K562 (cell line): Measurements from ENCODE around the gene ADAP1. TPM values are rescaled to one million over a fixed set of nuclear protein-coding genes. Genes with fewer than 3 reads are reported as not detected.
A peak's percentile ranks its signal among the peaks of the same experiment; 100 is the strongest.

Experiments used
- ATAC-seq: fragments of 200-7000 bp; cut with Tn5 transposase; 3 replicates; pipeline ENCODE4 v1.9.1; 2020; ENCODE audit warnings: moderate library complexity
- BruUV-seq: library from RNA; stranded (reverse); fragments of 400-500 nt; replicated peaks from 2 replicates; lab custom pipeline; 2021; lab: Mats Ljungman, UMichigan
- CTCF ChIA-PET: fragments of 300-600 bp; formaldehyde crosslinking; extraction: SDS; loops from one replicate; lab custom pipeline; 2021; ENCODE audit warnings: low intra/inter-chr PET ratio; lab: Yijun Ruan, JAX
- POLR2A ChIA-PET: fragments of 300-600, 350-650 bp; sonication (Branson Sonifier 250); formaldehyde crosslinking; extraction: SDS; loops from one replicate; lab custom pipeline; 2021; ENCODE audit warnings: antibody characterized with exemption, inconsistent platforms; lab: Yijun Ruan, JAX
- DNase-seq, 4 experiments: peaks; one replicate each; pipeline versions ENCODE4 v3.0.0 to v3.0.0-alpha.2; 2011 to 2018; ENCODE audit warnings: low spot score in 3 of 4, mixed read lengths in 3 of 4; ENCODE audit errors: extremely low read depth in 1 of 4
- FAIRE-seq: peaks from 2 replicates; lab custom pipeline; 2011; peaks lifted over from hg19 to GRCh38; lab: Jason Lieb, UNC
- H2AFZ ChIP-seq: 2 replicates; pipeline ENCODE4 v1.6.0; 2011; ENCODE audit warnings: low read depth, low read length, control low read depth, inconsistent platforms
- H3K27ac ChIP-seq: fragments of 200-600 bp; 3 replicates; pipeline ENCODE4 v1.8.0; 2011; ENCODE audit warnings: low read depth, mild to moderate bottlenecking, control low read depth, inconsistent platforms, low read length, moderate library complexity, mixed read lengths; ENCODE audit errors: extremely low read depth
- H3K27me3 ChIP-seq, 2 experiments: fragments of 300-600 bp in 1 of 2; 2 replicates in 1 of 2; 3 replicates in 1 of 2; pipeline versions ENCODE4 v1.6.0 to v1.8.0; 2011; ENCODE audit warnings: inconsistent platforms in 2 of 2, low read length in 2 of 2, mild to moderate bottlenecking in 1 of 2, mixed read lengths in 1 of 2, moderate library complexity in 1 of 2; ENCODE audit not compliant: control insufficient read depth in 2 of 2, insufficient read depth in 2 of 2
- H3K36me3 ChIP-seq: fragments of 300-600 bp; 3 replicates; pipeline ENCODE4 v1.8.0; 2011; ENCODE audit warnings: mild to moderate bottlenecking, low read length, inconsistent platforms; ENCODE audit not compliant: control insufficient read depth, insufficient read depth
- H3K4me1 ChIP-seq, 2 experiments: fragments of 200-600 bp in 1 of 2; replicated peaks in 1 of 2; 2 replicates in 1 of 2; 3 replicates in 1 of 2; pipeline versions ENCODE4 v1.5.1 to v1.8.0; 2011; ENCODE audit warnings: inconsistent platforms in 2 of 2, low read length in 2 of 2, mild to moderate bottlenecking in 1 of 2, mixed read lengths in 1 of 2, moderate library complexity in 1 of 2; ENCODE audit not compliant: control insufficient read depth in 2 of 2, insufficient read depth in 2 of 2
- H3K4me2 ChIP-seq: 2 replicates; pipeline ENCODE4 v1.6.1; 2011; ENCODE audit warnings: low read length, control low read depth, inconsistent platforms, mixed read lengths; ENCODE audit not compliant: insufficient read depth
- H3K4me3 ChIP-seq: fragments of 200-600 bp; sonication (generic), shearing (Covaris generic); 2 replicates; pipeline ENCODE4 v1.5.1; 2016; ENCODE audit warnings: control low read depth, inconsistent platforms
- H3K79me2 ChIP-seq: fragments of 200-600 bp; 3 replicates; pipeline ENCODE4 v1.8.0; 2011; ENCODE audit warnings: low read length, inconsistent platforms; ENCODE audit not compliant: control insufficient read depth, insufficient read depth
- H3K9ac ChIP-seq, 2 experiments: 2 replicates each; pipeline versions ENCODE4 v1.6.0 to v1.6.1; 2011; ENCODE audit warnings: low read depth in 2 of 2, low read length in 2 of 2, control low read depth in 1 of 2, inconsistent platforms in 1 of 2, mild to moderate bottlenecking in 1 of 2, mixed read lengths in 1 of 2; ENCODE audit not compliant: insufficient read depth in 1 of 2
- H3K9me1 ChIP-seq: one replicate; pipeline ENCODE4 v1.6.0; 2011; ENCODE audit warnings: inconsistent platforms, mild to moderate bottlenecking, low read length, moderate library complexity; ENCODE audit not compliant: control insufficient read depth, insufficient read depth
- H3K9me3 ChIP-seq: replicated peaks from 2 replicates; pipeline ENCODE4 v1.5.1; 2011; ENCODE audit warnings: low read depth, low read length, inconsistent platforms; ENCODE audit not compliant: control insufficient read depth, insufficient read depth
- H4K20me1 ChIP-seq: replicated peaks from 2 replicates; pipeline ENCODE4 v1.6.1; 2011; ENCODE audit warnings: low read length, inconsistent platforms, mixed read lengths; ENCODE audit not compliant: control insufficient read depth, insufficient read depth
- ETV5 ChIP-seq: sonication (generic); formaldehyde crosslinking; IDR thresholded peaks from 2 replicates; pipeline ENCODE4 v1.4.0; 2020; ENCODE audit warnings: low read depth, mild to moderate bottlenecking, missing genetic modification reagents
- L3MBTL2 ChIP-seq: fragments of 450-650 bp; IDR thresholded peaks from 2 replicates; pipeline ENCODE4 v1.6.1; 2016; ENCODE audit warnings: mild to moderate bottlenecking, moderate library complexity
- MNT ChIP-seq, 2 experiments: fragments of 450-650 bp; conservative IDR thresholded peaks; 2 replicates each; pipeline ENCODE4 v1.6.1; 2017; ENCODE audit warnings: mild to moderate bottlenecking in 2 of 2, moderate library complexity in 2 of 2
- MYC ChIP-seq, 2 experiments: fragments of 250-450 bp in 1 of 2; sonication (Bioruptor Pico) in 1 of 2; IDR thresholded peaks; 2 replicates each; pipeline versions ENCODE4 v1.5.1 to v1.6.1; 2012 to 2021; ENCODE audit warnings: low read depth in 2 of 2, borderline replicate concordance in 1 of 2, improper control_type of control experiment in 1 of 2, low read length in 1 of 2, mild to moderate bottlenecking in 1 of 2, moderate library complexity in 1 of 2
- NELFE ChIP-seq: IDR thresholded peaks from 2 replicates; pipeline ENCODE4 v1.6.1; 2011; ENCODE audit warnings: mild to moderate bottlenecking; ENCODE audit not compliant: insufficient read depth, insufficient read length
- NFIC ChIP-seq: fragments of 450-650 bp; IDR thresholded peaks from 2 replicates; pipeline ENCODE4 v1.6.1; 2017; ENCODE audit warnings: mild to moderate bottlenecking, inconsistent platforms
- POLR2G ChIP-seq: fragments of 200-400 bp; formaldehyde crosslinking; IDR thresholded peaks from 2 replicates; pipeline ENCODE4 v1.6.1; 2017; ENCODE audit warnings: low read depth, mild to moderate bottlenecking, antibody characterized with exemption, low read length, moderate library complexity
- RBM22 ChIP-seq: fragments of 200-400 bp; formaldehyde crosslinking; IDR thresholded peaks from 2 replicates; pipeline ENCODE4 v1.6.1; 2018; ENCODE audit warnings: low read length, low read depth; ENCODE audit not compliant: poor library complexity, severe bottlenecking
- RUNX1 ChIP-seq: sonication (generic); IDR thresholded peaks from 2 replicates; pipeline ENCODE4 v1.6.1; 2016; ENCODE audit warnings: antibody characterized with exemption, low read depth
- SPI1 ChIP-seq: IDR thresholded peaks from 2 replicates; pipeline ENCODE4 v1.6.1; 2011; ENCODE audit warnings: low read depth, low read length, control low read depth, borderline replicate concordance
- ZNF444 ChIP-seq: fragments of 250-450 bp; sonication (Bioruptor Pico); IDR thresholded peaks from 2 replicates; pipeline ENCODE4 v1.4.0; 2020; ENCODE audit warnings: mild to moderate bottlenecking, moderate library complexity
- ZZZ3 ChIP-seq: fragments of 450-650 bp; IDR thresholded peaks from 2 replicates; pipeline ENCODE4 v1.6.1; 2016; ENCODE audit warnings: antibody characterized with exemption, mild to moderate bottlenecking, moderate library complexity
- WGBS: fragments of 100-300 bp; shearing (Covaris generic); methylation state at CpG from one replicate; pipeline ENCODE4 v1.1.6; 2016; ENCODE audit warnings: low coverage, mixed read lengths; ENCODE audit not compliant: insufficient coverage; ENCODE audit errors: missing lambda C conversion rate; 5-methylcytosine and 5-hydroxymethylcytosine counted together
- in situ Hi-C: fragments of 300-500 bp; cut with MboI; formaldehyde crosslinking; loops from 4 replicates; pipeline ENCODE4 v1.15.0; 2018; ENCODE audit warnings: inconsistent platforms, mixed read lengths
- intact Hi-C: fragments of 100-400 bp; cut with micrococcal nuclease; formaldehyde crosslinking; loops from 2 replicates; pipeline ENCODE4 v1.14.2; 2022
- polyA plus RNA-seq, 8 experiments: library from polyadenylated mRNA; depleted of rRNA in 4 of 8; stranded (reverse) in 5 of 8; unstranded in 3 of 8; fragments of >200 nt; fragmentation: Nextera tagmentation in 2 of 8; fragmentation: Illumina TruSeq in 1 of 8; extraction: Ambion mirVana in 2 of 8; extraction: Trizol in 1 of 8; gene quantifications; 2 replicates each; pipeline versions ENCODE4 v1.2.1 to v1.2.3, GENCODE V29; 2011 to 2014; ENCODE audit warnings: inconsistent platforms in 1 of 8, missing spikeins in 1 of 8
- total RNA-seq, 7 experiments: library from RNA; depleted of rRNA in 6 of 7; stranded (reverse); fragments of >200 nt in 6 of 7; fragmentation: Illumina TruSeq in 2 of 7; extraction: Trizol in 2 of 7; gene quantifications; 2 replicates each; pipeline versions ENCODE4 v1.2.1 to v1.2.3, GENCODE V29; 2011 to 2021; ENCODE audit warnings: low replicate concordance in 1 of 7
- TF ChIP-seq, protein P1 (sequence below): sonication (generic); formaldehyde crosslinking; IDR thresholded peaks from 2 replicates; pipeline ENCODE4 v1.8.0; 2022; ENCODE audit warnings: missing genetic modification reagents, mild to moderate bottlenecking, moderate library complexity, borderline replicate concordance
- TF ChIP-seq, protein P2 (sequence below): sonication (generic); formaldehyde crosslinking; IDR thresholded peaks from 2 replicates; pipeline ENCODE4 v1.9.0; 2022; ENCODE audit warnings: mild to moderate bottlenecking, missing genetic modification reagents
- TF ChIP-seq, protein P3 (sequence below): IDR thresholded peaks from 2 replicates; pipeline ENCODE4 v1.6.1; 2011; ENCODE audit not compliant: insufficient read length; ENCODE audit errors: extremely low read depth

ADAP1 gene
- total and polyA plus RNA-seq, 9 of the 15 experiments (the other 6 are each of a cell fraction or from before 2014, with no cell fraction given): 0.27 to 1.4 (median 0.52) TPM; not detected in 3

DNA sequence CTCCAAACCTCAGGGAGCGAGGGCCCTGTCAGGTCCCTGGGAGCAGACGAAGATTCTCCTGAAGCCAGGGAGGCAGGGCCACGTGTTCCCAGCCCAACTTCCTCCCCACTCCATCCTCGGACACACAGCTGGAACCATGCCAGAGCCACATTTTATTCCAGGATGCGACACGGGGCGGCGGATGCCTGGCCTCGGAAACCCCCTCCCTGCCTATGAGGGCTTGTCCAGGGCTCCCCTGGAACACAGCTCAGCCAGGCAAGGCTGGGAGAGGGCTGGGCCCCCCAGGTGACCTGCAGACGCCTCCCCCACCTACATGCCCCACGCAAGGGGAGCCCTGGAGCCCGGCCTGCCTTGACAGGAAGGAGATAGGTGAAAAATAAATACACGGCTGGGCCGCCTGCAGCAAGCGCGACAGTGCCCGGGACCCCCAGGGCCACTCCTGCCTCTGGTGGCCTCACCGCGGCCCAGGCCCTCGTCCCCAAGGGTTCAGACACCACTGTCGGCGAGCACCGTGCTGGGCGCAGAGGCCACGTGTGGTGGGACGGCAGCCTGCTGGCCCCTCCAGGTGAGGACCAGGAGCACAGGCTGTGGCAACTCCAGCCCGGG, 56.6 kb downstream of the ADAP1 start:
- no peaks in the 10 kb centered on the region; the same call in 1 of the 2 replicates for H4K20me1 ChIP-seq
- H3K4me1 ChIP-seq: peaks cover 17 to 73% of the 10 kb centered on the region in 2 experiments; a peak in 4 of 5 replicates
- no peak overlapping the region for H3K4me2 ChIP-seq
- POLR2A ChIA-PET: interaction anchor here (0.8 kb wide), 1 partner anchor 13 kb away, joined by 3 read pairs; no protein-coding TSS in a partner anchor
- in situ Hi-C loops: no loop called here
- FAIRE-seq: no peak
- intact Hi-C loops: no loop called here
- DNase-seq: peak in 1 of 4 experiments; percentile 29
- BruUV-seq: no TSS peak
- no peak overlapping the region for H3K4me3 ChIP-seq
- no peaks in the 10 kb centered on the region for H3K9me1 ChIP-seq
- ATAC-seq: peak; percentile 3; the same call in 1 of the 3 replicates
- H3K79me2 ChIP-seq: no peaks in the 10 kb centered on the region
- H3K36me3 ChIP-seq: peaks cover 54% of the 10 kb centered on the region; the same call in 2 of the 3 replicates
- WGBS: 71% methylated on average over 25 of the region's 27 CpGs
- H2AFZ ChIP-seq: no peak overlapping the region
- H3K9ac ChIP-seq: peak overlapping the region in 1 of 2 experiments; percentile 78; a peak in 2 of 4 replicates
- H3K27me3 ChIP-seq: no peaks in the 10 kb centered on the region
- H3K9me3 ChIP-seq: no peaks in the 10 kb centered on the region
- H3K27ac ChIP-seq: no peak overlapping the region
- CTCF ChIA-PET: no interaction called here
- peak; percentile 92 for TF ChIP-seq NFIC
- no peak for TF ChIP-seq ZNF444 (CRISPR knock-in tag)
- no peak for TF ChIP-seq RUNX1
- peak; percentile 79 for TF ChIP-seq RBM22
- 0 out of 2 replicates have a peak, but pooled peaks have one; percentile 29 for TF ChIP-seq ETV5 (CRISPR knock-in tag)
- TF ChIP-seq MYC (IDR thresholded peaks at IDR 0.05; ENCODE audit: low read depth, low read length): peak; percentile 47; the same call in 1 of the 2 replicates
- TF ChIP-seq MYC (CRISPR knock-in tag; IDR thresholded peaks at IDR 0.05; ENCODE audit: borderline replicate concordance, low read depth): no peak
- TF ChIP-seq, protein P1, sequence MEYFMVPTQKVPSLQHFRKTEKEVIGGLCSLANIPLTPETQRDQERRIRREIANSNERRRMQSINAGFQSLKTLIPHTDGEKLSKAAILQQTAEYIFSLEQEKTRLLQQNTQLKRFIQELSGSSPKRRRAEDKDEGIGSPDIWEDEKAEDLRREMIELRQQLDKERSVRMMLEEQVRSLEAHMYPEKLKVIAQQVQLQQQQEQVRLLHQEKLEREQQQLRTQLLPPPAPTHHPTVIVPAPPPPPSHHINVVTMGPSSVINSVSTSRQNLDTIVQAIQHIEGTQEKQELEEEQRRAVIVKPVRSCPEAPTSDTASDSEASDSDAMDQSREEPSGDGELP (CRISPR knock-in tag): no peak
- 0 out of 4 replicates have a peak, but pooled peaks of 1 of the 2 experiments have one; percentile 21 for TF ChIP-seq MNT (conservative IDR thresholded peaks at IDR 0.05)
- TF ChIP-seq, protein P2, sequence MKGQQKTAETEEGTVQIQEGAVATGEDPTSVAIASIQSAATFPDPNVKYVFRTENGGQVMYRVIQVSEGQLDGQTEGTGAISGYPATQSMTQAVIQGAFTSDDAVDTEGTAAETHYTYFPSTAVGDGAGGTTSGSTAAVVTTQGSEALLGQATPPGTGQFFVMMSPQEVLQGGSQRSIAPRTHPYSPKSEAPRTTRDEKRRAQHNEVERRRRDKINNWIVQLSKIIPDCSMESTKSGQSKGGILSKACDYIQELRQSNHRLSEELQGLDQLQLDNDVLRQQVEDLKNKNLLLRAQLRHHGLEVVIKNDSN (CRISPR knock-in tag): peak; percentile 71
- TF ChIP-seq L3MBTL2: peak; percentile 32
- TF ChIP-seq POLR2G: peak; percentile 59
- TF ChIP-seq SPI1: peak; percentile 55; the same call in 1 of the 2 replicates
- TF ChIP-seq, protein P3, sequence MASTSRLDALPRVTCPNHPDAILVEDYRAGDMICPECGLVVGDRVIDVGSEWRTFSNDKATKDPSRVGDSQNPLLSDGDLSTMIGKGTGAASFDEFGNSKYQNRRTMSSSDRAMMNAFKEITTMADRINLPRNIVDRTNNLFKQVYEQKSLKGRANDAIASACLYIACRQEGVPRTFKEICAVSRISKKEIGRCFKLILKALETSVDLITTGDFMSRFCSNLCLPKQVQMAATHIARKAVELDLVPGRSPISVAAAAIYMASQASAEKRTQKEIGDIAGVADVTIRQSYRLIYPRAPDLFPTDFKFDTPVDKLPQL: no peak
- TF ChIP-seq ZZZ3: no peak
- no peak for TF ChIP-seq NELFE
